ENCODE data around the gene COX7A2.

The COX7A2 gene

DNA sequence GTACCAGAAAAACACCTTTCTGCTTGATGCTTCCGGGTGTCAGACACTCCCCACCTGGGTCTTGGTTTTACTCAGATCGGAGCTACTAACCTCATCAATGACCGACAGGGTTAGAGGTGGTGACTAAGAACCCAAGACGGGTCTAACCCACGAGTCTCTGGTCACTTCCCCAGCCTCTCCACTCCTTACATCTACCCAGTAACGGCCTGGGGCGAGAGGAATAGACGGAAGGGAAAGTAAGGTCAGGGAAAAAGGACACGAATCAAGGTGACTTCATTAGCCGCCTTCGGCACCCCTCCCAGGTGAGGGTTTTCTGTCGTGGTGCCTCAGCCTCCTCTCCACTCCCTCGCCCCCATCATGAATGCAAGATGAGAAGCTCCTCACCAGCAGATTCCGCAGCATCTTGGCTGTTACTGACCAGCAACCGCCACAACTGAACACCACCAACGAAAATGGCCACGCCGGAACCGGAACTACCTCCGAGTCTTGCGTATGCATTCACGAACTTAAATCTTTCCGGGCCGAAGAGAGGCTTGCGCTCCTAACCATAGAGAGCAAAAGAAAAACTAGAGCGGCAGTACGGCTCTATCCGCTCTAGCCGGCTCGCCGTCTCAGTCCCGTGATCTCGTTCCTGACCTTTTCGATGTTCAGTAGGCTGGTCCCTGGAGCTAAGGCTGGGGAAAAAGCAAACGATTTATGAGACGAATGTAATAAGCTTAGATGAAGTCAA, at the start of gene COX7A2:
Gene COX7A2 (minus strand): TSS at position 469 of the 730 bp plus-strand sequence. CDS start 67 bp downstream, at position 402.
- no peak for TF ChIP-seq CTCF (IDR thresholded peaks at IDR 0.05; ENCODE audit: extremely low read depth, missing control alignments)
- peak; percentile 82 for DNase-seq (ENCODE audit: low spot score)

DNA sequence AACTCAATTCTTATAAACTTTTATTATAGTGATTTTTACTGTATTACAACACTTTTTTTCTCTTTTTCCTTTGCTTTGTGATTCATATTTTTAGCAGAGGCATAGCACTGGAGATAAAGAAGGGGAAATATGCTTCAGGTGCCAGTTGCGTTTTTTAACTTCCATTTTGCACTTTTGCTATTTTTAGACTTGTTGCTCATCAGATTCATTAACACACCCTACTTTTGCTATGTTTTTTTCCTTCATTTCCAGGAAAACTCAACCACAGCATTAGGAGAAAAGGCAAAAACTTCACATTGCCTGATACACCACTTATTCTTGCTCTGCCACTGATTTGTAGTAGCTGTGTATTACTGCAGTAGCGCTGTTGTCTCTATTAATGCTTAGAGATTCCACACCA, 49.0 kb upstream of the COX7A2 start:
- no peak for TF ChIP-seq CTCF (IDR thresholded peaks at IDR 0.05; ENCODE audit: extremely low read depth, missing control alignments)
- no peak for DNase-seq (ENCODE audit: low spot score)

GRCh38 chr6:75291744-75292143, 48.1 kb upstream of the COX7A2 start:
- TF ChIP-seq CTCF (IDR thresholded peaks at IDR 0.05; ENCODE audit: extremely low read depth, missing control alignments) = no peak
- DNase-seq (ENCODE audit: low spot score) = no peak

DNA sequence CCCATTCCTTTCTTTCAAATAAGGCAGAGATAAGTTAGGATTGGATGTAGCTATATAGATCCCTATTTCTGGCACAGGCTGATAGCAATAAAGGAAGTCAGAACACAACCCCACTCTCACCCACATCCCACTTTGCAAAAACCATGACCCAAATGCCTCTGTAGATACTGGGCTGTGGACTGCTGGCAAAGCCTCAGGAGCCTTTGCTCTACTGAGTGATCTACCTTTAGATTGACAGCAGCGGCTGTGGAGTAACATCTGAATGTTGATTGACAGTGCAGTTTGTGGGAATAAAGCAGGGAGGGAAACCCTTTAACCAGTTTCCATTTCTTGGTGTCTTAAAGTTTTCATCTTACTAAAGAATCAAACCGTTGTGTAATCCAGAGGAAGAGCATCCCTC, 47.7 kb upstream of the COX7A2 start:
- DNase-seq (ENCODE audit: low spot score) = no peak
- no peak for TF ChIP-seq CTCF (IDR thresholded peaks at IDR 0.05; ENCODE audit: extremely low read depth, missing control alignments)

DNA sequence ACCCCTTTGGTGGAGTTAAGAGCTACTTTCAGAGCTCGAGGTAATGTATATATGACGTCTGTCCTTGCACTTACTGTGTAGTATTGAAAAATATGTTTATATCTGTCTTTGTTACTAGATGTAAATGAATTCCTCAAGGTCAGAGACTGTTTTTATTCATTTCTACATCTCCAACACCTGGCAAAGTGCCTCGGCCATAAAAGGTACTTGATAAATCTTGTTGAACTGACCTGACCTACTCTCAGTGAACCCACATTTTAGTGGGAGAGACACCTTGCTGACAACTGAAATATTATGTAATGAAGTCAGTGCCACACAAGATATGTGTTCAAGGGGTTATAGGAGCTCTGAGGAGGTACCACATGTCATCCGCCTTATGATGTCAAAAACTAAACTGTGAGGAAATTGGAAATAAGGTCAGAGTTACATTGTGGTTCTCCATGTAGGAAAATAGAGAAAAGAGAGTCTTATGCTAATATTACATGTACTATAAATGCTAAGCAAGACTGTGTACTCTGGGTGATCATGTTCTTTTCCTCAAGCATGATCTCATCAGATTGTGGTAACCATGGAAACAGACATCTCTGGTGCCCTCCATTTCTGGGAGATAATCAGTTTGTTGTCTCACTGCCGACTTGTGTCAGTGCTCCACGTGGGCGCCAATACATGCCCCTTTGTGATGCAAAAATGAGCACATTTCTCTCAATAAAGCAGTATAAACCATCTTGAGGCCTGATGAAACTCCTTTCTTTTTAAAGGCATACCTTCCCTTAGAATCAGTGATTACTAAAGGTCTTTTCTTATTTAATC, 46.7 kb upstream of the COX7A2 start:
- no peak for DNase-seq (ENCODE audit: low spot score)
- no peak for TF ChIP-seq CTCF (IDR thresholded peaks at IDR 0.05; ENCODE audit: extremely low read depth, missing control alignments)

DNA sequence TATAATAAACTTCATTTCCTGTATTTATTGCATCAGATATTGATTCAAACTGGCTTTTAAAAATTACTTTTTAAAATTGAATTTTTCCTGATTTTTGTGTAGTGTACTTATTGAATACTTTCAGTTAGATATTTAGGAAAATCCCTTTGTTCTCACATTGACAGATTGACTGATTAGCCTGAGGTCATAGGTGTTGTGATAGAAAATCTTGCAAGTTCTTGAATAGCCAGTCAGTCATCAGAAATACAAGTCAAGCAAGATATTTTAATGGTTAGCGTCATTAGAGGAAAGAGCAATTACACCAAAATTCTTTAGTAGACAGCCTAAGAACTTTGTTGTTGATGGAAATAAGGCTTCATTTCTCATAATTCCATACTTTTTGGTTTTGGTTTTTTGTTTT, 44.4 kb upstream of the COX7A2 start:
- no peak for DNase-seq (ENCODE audit: low spot score)
- no peak for TF ChIP-seq CTCF (IDR thresholded peaks at IDR 0.05; ENCODE audit: extremely low read depth, missing control alignments)

DNA sequence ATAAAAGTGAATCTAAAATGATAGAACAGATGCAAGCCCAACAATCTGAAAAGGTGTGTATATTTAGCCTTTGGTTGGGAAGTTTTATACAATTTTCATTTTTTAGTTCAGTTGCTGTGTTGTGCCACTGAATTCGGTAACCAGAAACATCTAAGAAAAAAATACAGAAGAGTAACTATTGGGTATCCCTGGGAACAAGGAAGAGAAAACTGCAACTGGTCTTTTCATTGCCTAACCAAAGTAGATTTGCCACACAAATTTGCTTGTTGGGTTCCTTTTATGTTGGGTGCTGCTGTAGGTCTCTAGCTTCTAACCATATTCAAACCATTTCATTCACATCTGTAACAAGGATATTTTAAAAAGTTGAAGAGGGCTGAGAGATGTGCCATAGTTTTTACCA, 43.8 kb upstream of the COX7A2 start:
- no peak for TF ChIP-seq CTCF (IDR thresholded peaks at IDR 0.05; ENCODE audit: extremely low read depth, missing control alignments)
- no peak for DNase-seq (ENCODE audit: low spot score)
